GM21619 (cell line): ENCODE data around the gene FMN2.

Experiments used
- ATAC-seq: cut with Tn5 transposase; IDR thresholded peaks from one replicate; pipeline ENCODE4 v1.9.1; 2021; ENCODE audit not compliant: unreplicated experiment

The FMN2 gene

DNA sequence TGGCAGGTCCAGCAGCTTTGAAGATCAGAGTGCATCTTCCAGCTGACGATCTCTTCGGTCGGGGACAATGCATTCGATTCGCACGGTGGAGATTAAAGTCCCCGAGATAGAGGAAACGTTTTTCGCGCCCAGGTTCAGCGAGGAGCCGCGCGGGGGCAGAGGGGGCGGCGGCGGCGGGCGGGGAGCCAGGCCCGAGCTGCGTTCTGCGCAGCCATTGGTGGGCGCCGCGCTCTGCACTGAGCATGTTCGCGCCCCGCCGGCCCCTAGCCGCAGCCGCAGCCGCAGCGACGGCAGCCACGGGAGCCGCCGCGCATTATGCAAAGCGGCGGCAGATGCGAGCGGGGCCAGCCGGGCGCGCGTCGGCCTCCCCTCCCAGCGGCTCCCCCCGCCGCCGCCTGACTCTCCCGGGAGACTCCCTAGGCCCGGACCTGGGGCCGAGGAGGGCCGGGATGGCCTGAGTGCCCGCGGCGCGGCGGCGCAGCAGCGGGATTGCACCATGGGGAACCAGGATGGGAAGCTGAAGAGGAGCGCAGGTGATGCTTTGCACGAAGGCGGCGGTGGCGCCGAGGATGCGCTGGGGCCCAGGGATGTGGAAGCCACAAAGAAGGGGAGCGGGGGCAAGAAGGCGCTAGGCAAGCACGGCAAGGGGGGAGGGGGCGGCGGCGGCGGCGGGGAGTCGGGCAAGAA lies at the start of gene FMN2:
TSS of gene FMN2 (plus strand) at position 270 of the 687 bp plus-strand sequence. CDS start at position 497, 227 bp downstream.
- ATAC-seq: no peak

DNA sequence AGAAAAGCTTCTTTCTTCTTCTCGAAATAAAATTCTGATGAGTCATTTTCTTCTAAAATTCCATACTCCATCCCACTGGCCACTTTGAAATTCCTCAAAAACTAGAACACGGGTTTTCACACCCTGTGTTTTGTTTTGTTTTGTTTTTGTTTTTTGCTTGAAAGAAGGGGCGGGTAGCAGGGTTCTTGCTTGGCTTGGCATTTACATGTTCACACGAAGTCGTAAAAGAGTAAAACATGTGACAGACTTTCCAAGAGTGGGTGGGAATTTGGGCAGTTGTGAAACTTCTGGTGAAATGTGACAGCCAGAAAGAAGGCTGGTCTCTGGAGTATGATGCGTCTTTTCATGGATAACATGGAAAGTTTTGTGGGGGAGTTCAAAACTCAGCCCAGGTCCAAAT lies 47.1 kb upstream of the FMN2 start:
- no peak for ATAC-seq

DNA sequence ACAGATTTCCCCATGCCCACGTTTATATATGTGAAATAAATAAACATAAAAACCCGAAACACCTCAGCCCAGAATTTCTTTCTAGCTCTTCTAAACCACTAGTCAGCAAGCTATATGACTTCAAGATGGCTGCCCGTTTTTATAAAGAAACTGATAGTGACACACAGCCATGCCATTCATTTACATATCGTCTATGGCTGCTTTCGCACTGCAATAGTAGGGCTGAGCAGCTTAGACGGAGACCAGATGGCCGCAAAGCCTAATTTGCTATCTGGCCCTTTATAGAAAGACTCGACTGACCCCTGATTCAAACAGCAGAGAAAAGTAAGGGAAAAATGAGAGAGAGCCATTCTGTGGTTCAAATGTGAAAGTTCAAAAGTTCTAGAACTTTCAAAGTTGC lies 45.7 kb upstream of the FMN2 start:
- ATAC-seq: no peak

DNA sequence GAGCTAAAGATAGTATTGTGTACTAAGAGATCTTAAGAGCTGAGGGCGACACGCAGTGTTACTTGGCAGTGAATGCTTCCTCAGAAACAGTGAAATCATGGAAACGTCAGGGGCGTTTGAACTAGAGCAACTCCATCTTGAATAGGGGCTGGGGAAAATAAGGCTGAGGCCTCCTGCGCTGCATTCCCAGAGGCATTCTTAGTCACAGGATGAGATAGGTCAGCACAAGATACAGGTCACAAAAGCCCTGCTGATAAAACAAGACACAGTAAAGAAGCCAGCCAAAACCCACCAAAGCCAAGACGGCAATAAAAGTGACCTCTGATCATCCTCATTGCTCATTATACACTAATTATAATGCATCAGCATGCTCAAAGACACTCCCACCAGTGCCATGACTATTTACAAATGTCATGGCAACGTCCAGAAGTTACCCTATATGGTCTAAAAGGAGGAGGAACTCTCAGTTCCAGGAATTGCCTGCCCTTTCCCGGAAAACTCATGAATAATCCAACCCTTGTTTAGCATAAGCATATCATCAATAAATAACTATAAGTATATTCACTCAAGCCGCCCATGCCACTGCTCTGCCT lies 37.5 kb upstream of the FMN2 start:
- ATAC-seq: no peak

DNA sequence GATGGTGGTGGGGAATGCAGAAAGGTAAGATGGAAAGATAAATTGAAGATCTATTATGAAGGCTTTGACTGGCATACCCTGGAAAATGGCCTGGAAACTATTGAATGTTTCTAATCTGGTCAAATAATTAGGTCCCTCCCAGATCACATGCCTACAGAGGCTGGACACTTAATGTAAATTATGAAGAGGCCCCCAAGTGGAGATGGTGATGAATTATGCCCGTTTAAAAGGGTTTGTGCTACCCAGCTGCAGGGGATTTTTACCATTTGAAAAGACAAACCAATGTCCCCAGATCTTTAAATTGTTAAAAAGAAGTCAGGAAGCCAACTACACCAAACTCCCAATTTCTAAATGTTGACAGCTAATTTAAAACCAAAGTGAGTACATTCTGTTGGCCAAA lies 35.7 kb upstream of the FMN2 start:
- no peak for ATAC-seq

DNA sequence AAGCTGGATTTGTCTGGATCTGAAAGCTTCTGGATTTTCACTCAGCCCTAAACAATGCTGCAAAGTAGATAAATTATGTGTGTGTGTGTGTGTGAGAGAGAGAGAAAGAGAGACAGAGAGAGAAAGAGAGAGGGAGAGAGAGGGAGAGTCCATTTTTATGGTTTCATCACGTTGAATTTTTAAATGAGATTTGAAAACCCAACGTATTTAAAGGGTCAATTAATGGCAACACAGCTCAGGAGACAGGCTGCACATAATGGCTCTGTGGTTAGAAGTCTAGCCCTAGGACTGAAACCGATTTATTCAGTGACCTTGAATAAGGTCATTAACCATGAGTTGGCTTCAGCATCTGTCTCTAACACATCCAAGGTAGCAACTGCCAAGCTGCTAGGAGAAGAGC lies 35.3 kb upstream of the FMN2 start:
- no peak for ATAC-seq

DNA sequence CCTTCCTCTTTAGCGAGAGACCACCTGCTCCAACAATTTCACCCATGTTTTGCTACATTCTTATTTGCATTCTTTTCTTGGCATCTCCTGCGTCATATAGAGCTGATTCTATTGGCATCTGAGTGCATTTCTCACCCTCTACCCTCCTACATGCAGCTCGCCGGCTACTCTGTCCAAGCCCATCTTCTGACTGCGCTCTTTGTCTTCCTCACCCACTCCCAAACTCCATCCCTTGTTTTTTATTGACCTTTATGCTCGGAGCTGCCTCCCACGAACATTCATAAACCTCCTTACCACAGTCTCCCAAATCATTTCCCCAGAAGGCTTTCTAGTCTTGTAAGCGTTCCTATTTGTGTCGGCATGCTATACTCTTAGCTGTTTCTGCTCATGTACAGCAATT lies 33.6 kb upstream of the FMN2 start:
- no peak for ATAC-seq

DNA sequence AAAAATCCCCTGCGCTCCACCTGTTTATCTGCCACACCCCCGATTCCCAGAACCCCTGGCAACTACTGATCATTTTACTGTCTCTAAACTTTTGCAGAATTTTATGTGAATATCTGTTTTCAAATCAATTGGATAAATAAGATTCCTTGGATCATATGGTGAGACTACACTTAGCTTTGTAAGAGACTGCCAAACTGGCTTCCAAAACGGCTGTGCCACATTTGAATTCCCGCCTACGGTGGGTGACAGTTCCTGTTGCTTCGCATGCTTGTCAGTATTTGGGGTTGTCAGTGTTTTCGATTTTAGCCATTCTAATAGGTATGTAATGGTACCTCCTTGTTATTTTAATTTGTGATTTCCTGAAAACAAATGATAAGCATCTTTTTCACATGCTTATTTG lies 22.7 kb upstream of the FMN2 start:
- no peak for ATAC-seq

DNA sequence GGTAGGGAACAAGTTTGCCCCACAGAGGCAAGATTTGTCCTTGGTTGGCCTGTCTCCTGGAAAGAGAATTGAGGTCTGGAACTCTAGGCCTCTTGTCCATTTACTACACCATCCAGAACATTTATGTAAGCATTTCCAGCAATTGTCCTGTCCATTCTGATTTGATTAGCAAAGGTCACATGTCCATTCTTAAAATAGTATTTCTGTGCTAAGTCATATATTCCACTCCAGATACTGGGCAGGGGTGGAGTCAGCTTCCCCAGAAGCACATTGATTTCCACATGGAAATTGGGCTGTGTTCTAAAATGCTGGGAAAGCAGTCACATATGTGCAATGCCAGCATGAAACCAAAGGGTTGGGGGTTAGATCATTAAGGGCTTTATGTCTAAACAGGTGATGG lies 21.5 kb upstream of the FMN2 start:
- ATAC-seq: no peak

DNA sequence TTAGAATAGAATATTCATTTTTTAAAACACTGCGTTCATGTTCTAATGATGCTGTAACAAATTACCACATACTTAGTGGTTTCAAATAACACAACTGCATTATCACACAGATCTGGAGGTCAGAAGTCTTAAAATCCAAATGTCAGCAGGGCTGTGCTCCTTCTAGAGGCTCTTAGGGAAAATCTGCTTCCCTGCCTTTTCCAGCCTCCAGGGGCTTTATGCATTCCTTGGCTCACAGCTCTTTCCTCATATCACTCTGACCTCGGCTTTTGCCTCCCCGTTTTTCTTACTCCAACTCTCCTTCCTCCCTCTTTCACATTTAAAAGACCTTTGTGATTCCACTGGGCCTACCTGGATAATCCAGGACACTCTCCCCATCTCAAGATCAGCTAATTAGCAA lies 18.6 kb upstream of the FMN2 start:
- ATAC-seq: no peak

DNA sequence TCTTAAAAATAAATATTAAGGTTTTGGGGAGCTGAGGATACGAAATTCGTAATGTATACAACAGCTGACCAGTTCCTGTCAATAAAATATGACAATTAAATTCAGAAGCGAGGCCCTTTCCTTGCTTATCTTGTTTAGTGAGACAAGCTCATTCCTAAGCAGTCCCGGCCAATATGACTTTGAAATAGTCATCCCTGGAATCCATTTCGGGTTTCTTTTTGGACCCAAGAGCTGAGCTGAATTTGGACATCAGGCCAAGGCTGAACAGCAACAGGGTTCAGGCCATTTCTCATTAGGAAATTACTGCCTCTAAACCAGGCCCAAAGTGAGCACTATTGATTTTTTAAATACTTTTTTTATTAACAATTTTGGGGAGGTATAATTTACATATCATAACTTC lies 17.3 kb upstream of the FMN2 start:
- no peak for ATAC-seq

DNA sequence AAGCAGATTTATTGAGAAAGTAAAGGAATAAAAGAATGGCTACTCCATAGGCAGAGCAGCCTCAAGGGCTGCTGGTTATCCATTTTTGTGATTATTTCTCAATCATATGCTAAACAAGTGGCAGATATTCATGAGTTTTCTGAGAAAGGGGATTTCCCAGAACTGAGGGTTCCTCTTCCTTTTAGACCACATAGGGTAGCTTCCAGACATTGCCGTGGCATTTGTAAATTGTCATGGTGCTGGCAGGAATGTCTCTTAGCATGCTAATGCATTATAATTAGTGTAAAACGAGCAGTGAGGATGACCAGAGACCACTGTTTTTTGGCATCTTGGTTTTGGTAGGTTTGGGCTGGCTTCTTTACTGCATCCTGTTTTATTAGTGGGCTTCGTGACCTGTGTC lies 16.8 kb upstream of the FMN2 start:
- ATAC-seq: no peak

DNA sequence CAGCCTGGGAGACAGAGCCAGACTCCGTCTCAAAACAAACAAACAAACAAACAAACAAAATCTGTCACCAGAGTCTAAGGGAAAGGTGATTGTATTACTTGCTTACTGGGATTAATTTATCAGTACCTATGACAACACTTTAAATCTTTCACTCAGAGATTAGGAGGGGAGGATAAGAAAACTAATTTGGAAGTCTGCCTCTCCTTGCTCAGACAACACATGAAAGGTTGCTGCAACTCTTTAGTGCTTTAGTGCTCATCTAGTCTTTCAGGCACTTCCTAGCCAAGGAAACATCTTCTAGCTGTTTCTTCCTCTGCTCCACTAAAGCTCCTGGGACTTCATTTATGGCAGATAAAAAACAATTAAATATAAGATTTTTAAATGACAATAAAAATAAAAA lies 7.3 kb upstream of the FMN2 start:
- no peak for ATAC-seq

DNA sequence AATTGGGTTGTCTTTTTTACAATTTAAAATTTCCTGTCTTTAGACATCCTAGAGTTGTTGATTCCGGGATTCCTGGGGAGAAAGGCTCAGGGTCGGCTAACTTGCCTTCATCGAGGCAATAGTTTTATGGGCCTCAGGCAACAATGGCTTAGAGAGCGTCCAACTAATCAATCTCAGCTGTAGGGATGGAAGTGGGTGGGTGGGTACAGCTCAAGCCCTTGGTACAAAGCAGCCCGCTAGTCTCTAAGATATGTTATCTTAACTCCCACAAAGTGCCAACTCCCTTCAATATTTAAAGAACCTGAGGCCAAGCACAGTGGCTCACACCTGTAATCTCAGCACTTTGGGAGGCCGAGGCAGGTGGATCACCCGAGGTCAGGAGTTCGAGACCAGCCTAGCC lies 6.9 kb upstream of the FMN2 start:
- no peak for ATAC-seq

DNA sequence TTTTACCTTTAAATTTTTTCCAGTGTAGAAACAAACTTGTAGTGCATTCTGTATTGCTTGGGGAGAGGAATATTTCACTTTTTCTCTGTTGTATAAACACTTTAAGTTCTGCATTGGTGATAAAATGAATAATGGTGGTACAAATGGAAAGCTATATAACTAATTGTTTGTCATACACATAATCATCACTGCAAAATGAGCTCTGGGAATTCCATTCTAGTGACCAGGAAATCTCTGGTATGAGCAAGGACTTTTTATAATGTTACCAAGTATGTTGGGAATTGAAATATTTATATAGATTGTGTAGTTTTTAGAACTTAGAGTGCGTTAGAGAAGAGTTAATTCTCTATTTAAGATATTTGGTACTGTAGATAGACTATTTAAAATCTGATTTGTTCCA lies 5.0 kb upstream of the FMN2 start:
- no peak for ATAC-seq

DNA sequence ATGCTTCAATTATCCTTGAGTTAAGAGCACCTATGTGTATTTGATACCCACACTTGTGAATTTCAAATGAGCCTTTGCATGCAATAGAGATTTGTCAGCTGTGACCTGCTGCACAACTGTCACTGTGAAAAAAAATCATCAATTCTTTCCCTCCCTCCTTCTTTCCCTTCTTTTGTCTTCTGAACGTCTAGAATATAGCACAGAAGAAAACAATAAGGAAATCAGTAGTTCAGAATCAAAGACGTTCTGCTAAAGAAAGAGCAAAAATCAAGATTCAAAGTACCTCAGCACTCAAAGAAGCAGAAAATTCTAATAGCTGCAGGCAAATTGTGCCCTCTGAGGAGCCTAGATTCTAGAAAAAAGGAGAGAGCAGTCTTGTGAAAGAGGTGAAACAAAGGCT lies 1.7 kb upstream of the FMN2 start:
- no peak for ATAC-seq

DNA sequence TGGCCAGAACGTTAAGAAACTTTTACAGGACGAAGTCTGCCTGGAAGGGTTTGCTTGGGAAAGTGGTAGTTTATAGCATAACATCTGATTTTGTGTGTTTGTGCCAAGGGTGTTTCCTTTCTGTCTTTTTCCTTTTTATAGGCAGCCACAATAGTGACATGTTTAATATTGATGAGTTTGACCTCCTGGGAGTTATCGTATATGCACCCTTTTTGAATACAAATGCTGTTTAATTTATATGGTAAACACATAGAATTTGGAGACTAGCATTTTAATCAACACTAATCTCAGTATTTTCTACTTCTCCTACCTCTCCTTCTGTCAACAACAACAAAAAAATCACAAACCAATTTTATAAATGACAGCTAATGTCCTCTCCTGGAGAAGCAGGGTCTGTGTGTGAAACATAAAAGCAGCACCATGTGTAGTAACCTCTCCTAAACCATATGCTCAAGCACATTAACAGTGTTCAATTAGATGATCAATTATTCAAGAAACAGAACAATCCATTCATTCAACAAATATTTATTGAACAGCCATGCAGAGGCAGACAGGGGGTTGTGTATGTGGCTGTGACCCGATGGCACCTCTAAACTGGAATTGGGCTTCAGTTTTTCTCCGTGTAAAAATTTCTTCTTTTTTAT lies 604 bp upstream of the FMN2 start:
- no peak for ATAC-seq

DNA sequence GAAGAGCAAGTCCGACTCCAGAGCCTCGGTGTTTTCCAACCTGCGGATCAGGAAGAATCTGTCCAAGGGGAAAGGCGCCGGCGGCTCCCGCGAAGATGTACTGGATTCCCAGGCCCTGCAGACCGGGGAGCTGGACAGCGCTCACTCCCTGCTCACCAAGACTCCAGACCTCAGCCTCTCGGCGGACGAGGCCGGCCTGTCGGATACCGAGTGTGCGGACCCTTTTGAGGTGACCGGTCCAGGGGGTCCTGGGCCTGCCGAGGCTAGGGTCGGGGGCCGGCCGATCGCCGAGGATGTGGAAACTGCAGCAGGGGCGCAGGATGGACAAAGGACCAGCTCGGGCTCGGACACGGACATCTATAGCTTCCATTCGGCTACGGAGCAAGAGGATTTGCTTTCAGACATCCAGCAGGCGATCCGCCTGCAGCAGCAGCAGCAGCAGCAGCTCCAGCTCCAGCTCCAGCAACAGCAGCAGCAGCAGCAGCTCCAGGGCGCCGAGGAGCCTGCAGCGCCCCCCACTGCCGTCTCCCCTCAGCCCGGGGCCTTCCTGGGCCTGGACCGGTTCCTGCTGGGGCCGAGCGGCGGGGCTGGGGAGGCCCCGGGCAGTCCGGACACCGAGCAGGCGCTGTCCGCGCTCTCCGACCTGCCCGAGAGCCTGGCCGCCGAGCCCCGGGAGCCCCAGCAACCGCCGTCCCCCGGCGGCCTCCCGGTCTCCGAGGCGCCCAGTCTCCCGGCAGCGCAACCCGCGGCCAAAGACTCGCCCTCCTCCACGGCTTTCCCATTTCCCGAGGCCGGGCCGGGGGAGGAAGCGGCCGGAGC lies 827 bp downstream of the FMN2 start:
- ATAC-seq: no peak

DNA sequence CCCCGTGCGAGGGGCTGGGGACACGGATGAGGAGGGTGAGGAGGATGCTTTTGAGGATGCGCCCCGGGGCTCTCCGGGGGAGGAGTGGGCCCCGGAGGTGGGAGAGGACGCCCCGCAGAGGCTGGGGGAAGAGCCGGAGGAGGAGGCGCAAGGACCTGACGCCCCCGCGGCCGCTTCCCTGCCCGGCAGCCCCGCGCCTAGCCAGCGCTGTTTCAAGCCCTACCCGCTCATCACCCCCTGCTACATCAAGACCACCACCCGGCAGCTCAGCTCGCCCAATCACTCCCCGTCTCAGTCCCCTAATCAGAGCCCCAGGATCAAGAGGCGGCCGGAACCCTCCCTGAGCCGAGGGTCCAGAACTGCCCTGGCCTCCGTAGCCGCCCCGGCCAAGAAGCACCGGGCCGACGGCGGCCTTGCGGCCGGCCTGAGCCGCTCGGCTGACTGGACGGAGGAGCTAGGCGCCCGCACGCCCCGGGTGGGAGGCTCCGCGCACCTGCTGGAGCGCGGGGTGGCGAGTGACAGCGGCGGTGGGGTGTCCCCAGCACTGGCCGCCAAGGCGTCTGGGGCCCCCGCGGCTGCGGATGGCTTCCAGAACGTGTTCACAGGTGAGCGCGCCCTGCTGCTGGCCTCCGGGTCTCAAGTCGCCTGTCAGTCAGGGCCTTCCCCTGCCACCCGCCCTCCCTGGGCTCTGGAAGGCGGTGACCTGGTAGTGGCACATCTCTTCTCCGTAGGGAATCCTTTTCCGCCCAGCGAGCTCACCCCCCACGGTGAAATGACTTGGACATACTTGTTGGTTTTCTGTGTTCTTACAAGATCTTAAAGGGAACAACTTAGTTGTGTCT lies 1.7 kb downstream of the FMN2 start:
- no peak for ATAC-seq

DNA sequence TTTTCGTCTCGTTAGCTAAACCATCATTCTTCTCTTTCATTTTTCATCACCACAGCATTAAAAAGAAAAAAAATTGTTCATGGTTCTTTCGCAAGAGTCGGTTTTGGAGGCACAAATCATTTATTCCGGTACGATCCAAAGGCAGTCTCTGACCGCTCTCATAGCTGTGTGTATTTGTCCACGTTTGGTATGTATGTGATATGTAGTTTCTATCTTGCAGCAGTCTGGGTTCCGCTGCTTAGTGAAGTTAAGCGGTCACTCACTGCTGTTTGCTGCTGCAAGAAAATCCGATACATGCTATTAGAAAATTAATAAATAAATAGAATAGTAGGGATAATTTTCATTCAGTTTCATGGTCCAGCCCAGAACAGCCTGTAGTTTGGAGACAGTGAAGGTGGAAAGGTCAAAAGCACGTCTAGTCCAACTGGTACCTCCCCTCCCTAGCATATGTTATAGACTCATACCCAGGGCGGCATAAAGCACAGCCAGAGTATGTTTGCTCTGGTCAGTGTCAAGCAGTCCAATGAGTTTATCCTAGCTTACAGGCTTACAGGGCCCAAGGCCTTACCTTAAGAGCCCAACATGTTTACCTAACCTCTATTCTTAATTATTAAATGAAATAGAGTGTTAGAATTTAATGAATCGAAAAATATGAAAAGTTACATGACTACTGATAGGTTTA lies 2.5 kb downstream of the FMN2 start:
- ATAC-seq: no peak
